H1 (cell line): Measurements from ENCODE around the gene ZNF219.

Source experiments
- ATF3 ChIP-seq: IDR thresholded peaks from 2 replicates; pipeline ENCODE4 v1.6.1; 2011; ENCODE audit warnings: low read depth, mild to moderate bottlenecking, low read length; ENCODE audit not compliant: insufficient read depth
- CEBPB ChIP-seq: IDR thresholded peaks from 2 replicates; pipeline ENCODE4 v1.6.1; 2012; ENCODE audit warnings: low read depth, low read length
- CTCF ChIP-seq, 3 experiments: IDR thresholded peaks; 1 replicate in 2 of 3; 2 replicates in 1 of 3; pipeline versions ENCODE4 v1.5.1 to v1.6.1; 2011; ENCODE audit warnings: low read length in 3 of 3, mild to moderate bottlenecking in 3 of 3, inconsistent platforms in 2 of 3, low read depth in 1 of 3, moderate library complexity in 1 of 3; ENCODE audit not compliant: insufficient read depth in 1 of 3; ENCODE audit errors: control extremely low read depth in 1 of 3
- EZH2 ChIP-seq: fragments of 200-600 bp; sonication (generic); IDR thresholded peaks from 2 replicates; pipeline ENCODE4 v1.7.1; 2012; ENCODE audit warnings: low read depth, mild to moderate bottlenecking, moderate library complexity, low read length, inconsistent platforms; ENCODE audit not compliant: severe bottlenecking
- POLR2A ChIP-seq, 2 experiments: IDR thresholded peaks; 1 replicate in 1 of 2; 2 replicates in 1 of 2; pipeline ENCODE4 v1.6.1; 2011; ENCODE audit warnings: low read depth in 2 of 2, low read length in 2 of 2, mild to moderate bottlenecking in 2 of 2; ENCODE audit errors: control extremely low read depth in 1 of 2
- TCF12 ChIP-seq: IDR thresholded peaks from 2 replicates; pipeline ENCODE4 v1.6.1; 2011; ENCODE audit warnings: low read depth, mild to moderate bottlenecking, low read length
- YY1 ChIP-seq: IDR thresholded peaks from 2 replicates; pipeline ENCODE4 v1.6.1; 2011; ENCODE audit warnings: low read depth, mild to moderate bottlenecking, low read length
- ZNF274 ChIP-seq: IDR thresholded peaks from 2 replicates; pipeline ENCODE4 v1.7.0; 2012; ENCODE audit warnings: low read length, borderline replicate concordance; ENCODE audit errors: extremely low read depth

- TF ChIP-seq POLR2A (IDR thresholded peaks at IDR 0.05; ENCODE audit: control extremely low read depth in 1 of 2, low read depth in 2 of 2, low read length in 2 of 2) = no peak
- TF ChIP-seq YY1 = no peak
- TF ChIP-seq EZH2 = no peak
- TF ChIP-seq CTCF (IDR thresholded peaks at IDR 0.05; ENCODE audit: control extremely low read depth in 1 of 3, insufficient read depth in 1 of 3, low read depth in 1 of 3, low read length in 3 of 3) = no peak
- no peak for TF ChIP-seq TCF12
- no peak for TF ChIP-seq ATF3
- TF ChIP-seq ZNF274 = no peak
- TF ChIP-seq CEBPB = no peak
These were observed 14.9 kb upstream of the ZNF219 start for GRCh38 chr14:21113369-21113768.
